Endothelial cell (in vitro differentiated cells): ENCODE data around the gene ABHD16B. TPM values are rescaled to one million over a fixed set of nuclear protein-coding genes. Genes with fewer than 3 reads are reported as not detected.
"Not testable (repeated sequence)": the region's sequence is repeated elsewhere in the genome, so short reads cannot be mapped to it uniquely, and the experiment has no call there.

ENCODE experiments used
- DNase-seq: peaks from one replicate; pipeline ENCODE4 v3.0.0; 2021; ENCODE audit warnings: low spot score
- H3K27ac Mint-ChIP-seq: one replicate; pipeline ENCODE4 v1.8.0; 2021; ENCODE audit warnings: mixed read lengths, inconsistent platforms; ENCODE audit not compliant: unreplicated experiment
- H3K27me3 Mint-ChIP-seq: one replicate; pipeline ENCODE4 v1.8.0; 2021; ENCODE audit warnings: mild to moderate bottlenecking, moderate library complexity, mixed read lengths, inconsistent platforms; ENCODE audit not compliant: unreplicated experiment
- H3K36me3 Mint-ChIP-seq: one replicate; pipeline ENCODE4 v1.8.0; 2021; ENCODE audit warnings: mild to moderate bottlenecking, low read depth, mixed read lengths, inconsistent platforms; ENCODE audit not compliant: unreplicated experiment
- H3K4me1 Mint-ChIP-seq: one replicate; pipeline ENCODE4 v1.8.0; 2021; ENCODE audit warnings: mild to moderate bottlenecking, mixed read lengths, inconsistent platforms; ENCODE audit not compliant: unreplicated experiment
- H3K4me3 Mint-ChIP-seq: one replicate; pipeline ENCODE4 v1.8.0; 2021; ENCODE audit warnings: mild to moderate bottlenecking, mixed read lengths, inconsistent platforms; ENCODE audit not compliant: unreplicated experiment
- H3K9me3 Mint-ChIP-seq: one replicate; pipeline ENCODE4 v1.8.0; 2021; ENCODE audit warnings: mixed read lengths, inconsistent platforms; ENCODE audit not compliant: unreplicated experiment
- CTCF ChIP-seq: fragments of 200-600 bp; sonication (generic); IDR thresholded peaks from one replicate; pipeline ENCODE4 v1.5.0; 2021; ENCODE audit warnings: antibody characterized with exemption; ENCODE audit not compliant: unreplicated experiment
- total RNA-seq: library from RNA; stranded (reverse); fragmentation: NEBNext Ultra II Directional; extraction: Animal tissue kit (Norgen Biotek cat#: 25700); gene quantifications from one replicate; pipeline ENCODE4 v1.2.1, GENCODE V29; 2021; ENCODE audit not compliant: unreplicated experiment

Gene ABHD16B
- total RNA-seq, 1 donor from 2014 or later = not detected

GRCh38 chr20:63878899-63879663, 17.8 kb downstream of the ABHD16B start:
- DNase-seq = no peak

GRCh38 chr20:63880901-63881300, 19.6 kb downstream of the ABHD16B start:
- H3K9me3 Mint-ChIP-seq, H3K4me1 Mint-ChIP-seq, H3K27me3 Mint-ChIP-seq, DNase-seq, H3K4me3 Mint-ChIP-seq, H3K27ac Mint-ChIP-seq: not testable (repeated sequence)
- peaks cover 10% of the 10 kb centered on the region for H3K36me3 Mint-ChIP-seq

More at GRCh38 chr20:63878899-63879663, 17.8 kb downstream of the ABHD16B start:
- TF ChIP-seq CTCF = no peak
- Mint-ChIP-seq H3K27me3 (peaks cover 3% of the 10 kb centered on the region), H3K4me3 (no peak overlapping the region), H3K36me3 (peaks cover 16% of the 10 kb centered on the region), H3K27ac (no peak overlapping the region), H3K4me1 (no peaks in the 10 kb centered on the region), H3K9me3 (no peaks in the 10 kb centered on the region)

GRCh38 chr20:63881451-63882226, 20.3 kb downstream of the ABHD16B start:
- H3K4me3 Mint-ChIP-seq = no peak overlapping the region
- TF ChIP-seq CTCF = no peak
- no peaks in the 10 kb centered on the region for H3K27me3 Mint-ChIP-seq
- no peaks in the 10 kb centered on the region for H3K4me1 Mint-ChIP-seq
- H3K9me3 Mint-ChIP-seq = no peaks in the 10 kb centered on the region
- DNase-seq = no peak
- H3K36me3 Mint-ChIP-seq = peaks cover 4% of the 10 kb centered on the region
- H3K27ac Mint-ChIP-seq = no peak overlapping the region

- no peaks in the 10 kb centered on the region for H3K9me3 Mint-ChIP-seq
- H3K27ac Mint-ChIP-seq = no peak overlapping the region
- no peak for TF ChIP-seq CTCF
- peaks cover 3% of the 10 kb centered on the region for H3K27me3 Mint-ChIP-seq
- no peak for DNase-seq
- peaks cover 12% of the 10 kb centered on the region for H3K36me3 Mint-ChIP-seq
- peaks cover 3% of the 10 kb centered on the region for H3K4me1 Mint-ChIP-seq
- no peak overlapping the region for H3K4me3 Mint-ChIP-seq
Observed at GRCh38 chr20:63882257-63883200, 21.2 kb downstream of the ABHD16B start.

GRCh38 chr20:63883201-63883593, 21.9 kb downstream of the ABHD16B start:
- no peak overlapping the region for H3K27ac Mint-ChIP-seq
- H3K4me3 Mint-ChIP-seq = no peak overlapping the region
- H3K9me3 Mint-ChIP-seq = no peaks in the 10 kb centered on the region
- peaks cover 3% of the 10 kb centered on the region for H3K4me1 Mint-ChIP-seq
- no peak for TF ChIP-seq CTCF
- H3K36me3 Mint-ChIP-seq = peaks cover 14% of the 10 kb centered on the region
- no peak for DNase-seq
- peaks cover 3% of the 10 kb centered on the region for H3K27me3 Mint-ChIP-seq
